Stimulated activated CD8-positive, alpha-beta memory T cell treated with anti-CD3 and anti-CD28 coated beads, Interleukin-12 subunit alpha, Interleukin-12 subunit beta, amount 100 ng/mL, for 4 hours (primary cell): ENCODE results near the gene TBCEL.
"Not testable (repeated sequence)": the region's sequence is repeated elsewhere in the genome, so short reads cannot be mapped to it uniquely, and the experiment has no call there.

ENCODE experiments used
- DNase-seq: peaks from one replicate; pipeline ENCODE4 v3.0.0-alpha.2; 2020; ENCODE audit warnings: low read depth

TBCEL gene

DNA sequence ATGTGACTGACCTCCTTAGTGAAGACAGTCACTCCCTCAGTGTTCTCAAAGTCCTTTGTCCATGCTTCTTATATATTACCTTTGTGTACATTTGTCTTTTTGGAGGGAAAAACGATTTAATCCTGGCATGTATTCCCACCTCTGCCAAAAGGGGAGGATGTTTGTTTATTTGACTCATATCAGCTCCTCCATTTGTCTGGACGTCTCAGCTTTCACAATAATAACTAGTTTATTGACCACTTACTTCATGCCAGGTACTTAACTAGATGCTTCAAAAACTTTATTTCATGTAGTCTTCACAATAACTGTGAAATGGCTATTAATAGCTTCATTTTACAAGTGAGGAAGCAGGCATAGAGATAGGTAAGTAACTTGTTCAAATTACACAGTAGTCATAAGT is 5.3 kb downstream of the TBCEL start:
- DNase-seq: no peak

- DNase-seq: no peak
Observed at GRCh38 chr11:121029813-121030445, 6.0 kb downstream of the TBCEL start.

DNA sequence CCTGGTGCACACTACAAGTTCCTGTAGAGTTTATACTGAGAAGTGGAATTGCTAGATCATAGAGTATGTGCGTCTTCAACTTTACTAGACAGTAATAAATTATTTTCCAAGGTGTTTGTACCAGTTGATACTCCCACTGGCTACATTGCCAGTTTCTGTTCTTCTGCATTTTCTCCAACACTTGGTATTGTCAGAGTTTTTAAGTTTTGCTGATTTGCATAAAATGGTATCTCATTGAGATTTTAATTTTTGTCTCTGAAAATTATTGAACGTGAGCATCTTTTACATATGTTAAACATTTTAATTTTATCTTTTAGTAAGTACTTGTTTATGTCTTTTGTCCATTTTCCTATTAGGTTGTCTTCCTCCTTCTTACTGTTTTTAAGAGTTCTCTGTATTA is 7.3 kb downstream of the TBCEL start:
- DNase-seq: no peak

- not testable (repeated sequence) for DNase-seq
Observed at GRCh38 chr11:121031648-121032047, 7.7 kb downstream of the TBCEL start.

DNA sequence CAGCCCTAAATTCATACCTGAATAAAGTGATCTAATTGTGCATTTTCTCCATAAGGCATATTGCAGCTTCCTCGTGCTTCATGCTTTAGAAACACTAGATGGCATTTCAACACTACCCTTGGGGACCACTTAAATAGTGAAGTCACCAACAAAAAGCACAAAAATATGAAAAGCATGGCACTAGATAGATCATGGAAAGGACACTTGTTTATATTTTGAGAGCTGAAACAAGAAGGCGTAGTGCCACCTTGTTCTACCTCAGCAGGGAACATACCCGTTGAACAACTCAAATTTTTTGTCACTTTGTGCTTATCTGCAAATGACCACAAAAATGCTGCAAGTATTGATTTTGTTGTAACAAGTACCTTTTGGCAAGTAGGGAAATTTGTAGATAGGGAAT is 8.6 kb downstream of the TBCEL start:
- no peak for DNase-seq

GRCh38 chr11:121033635-121034034 is 9.7 kb downstream of the TBCEL start:
- no peak for DNase-seq

DNA sequence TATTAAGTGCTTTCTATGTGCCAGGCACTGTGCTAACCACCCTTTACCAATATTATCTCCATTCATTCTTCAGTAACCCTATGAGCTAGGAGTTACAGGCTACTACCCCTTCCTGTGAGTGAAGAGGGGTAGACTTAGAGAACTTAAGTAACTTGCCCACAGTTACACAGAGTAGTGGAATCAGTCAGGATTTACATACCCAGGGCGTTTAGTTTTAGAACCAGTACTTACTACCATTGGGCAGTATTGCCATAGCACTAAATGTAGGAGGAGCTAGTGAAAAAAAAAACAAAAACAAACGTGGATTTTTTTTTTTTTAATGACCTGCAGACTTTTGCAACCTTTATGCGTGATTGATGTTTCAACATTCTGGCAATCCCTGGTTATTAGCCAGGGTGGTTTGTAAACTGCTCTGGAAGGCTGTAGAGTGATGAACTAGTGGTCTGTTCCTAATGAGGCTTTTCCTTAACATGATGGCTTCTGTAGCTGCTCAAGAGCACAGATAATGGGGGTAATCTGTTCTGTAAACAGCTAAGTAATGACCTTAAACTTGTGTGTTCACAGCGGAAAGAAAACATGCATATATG is 11.4 kb downstream of the TBCEL start:
- no peak for DNase-seq

DNA sequence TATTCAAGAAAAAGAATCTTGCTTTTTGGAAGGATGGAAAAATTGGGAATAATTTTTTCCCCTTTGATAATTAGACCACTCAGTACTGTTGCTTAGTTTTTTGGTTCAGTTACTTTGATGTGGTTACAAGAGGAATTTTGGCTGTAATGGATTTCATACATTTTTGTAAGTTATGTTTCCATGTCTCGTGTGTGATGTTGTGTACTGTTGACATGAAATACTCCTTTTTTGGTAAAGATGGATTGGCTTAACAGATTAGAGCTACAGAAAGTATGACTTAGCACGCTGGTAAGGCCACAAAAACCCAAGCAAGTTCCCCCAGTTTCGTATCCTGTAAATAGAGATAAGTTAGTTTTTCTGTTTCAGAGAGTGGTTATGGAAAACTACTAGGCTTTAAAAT is 11.9 kb downstream of the TBCEL start:
- no peak for DNase-seq

GRCh38 chr11:121037016-121037415 is 13.1 kb downstream of the TBCEL start:
- no peak for DNase-seq

DNA sequence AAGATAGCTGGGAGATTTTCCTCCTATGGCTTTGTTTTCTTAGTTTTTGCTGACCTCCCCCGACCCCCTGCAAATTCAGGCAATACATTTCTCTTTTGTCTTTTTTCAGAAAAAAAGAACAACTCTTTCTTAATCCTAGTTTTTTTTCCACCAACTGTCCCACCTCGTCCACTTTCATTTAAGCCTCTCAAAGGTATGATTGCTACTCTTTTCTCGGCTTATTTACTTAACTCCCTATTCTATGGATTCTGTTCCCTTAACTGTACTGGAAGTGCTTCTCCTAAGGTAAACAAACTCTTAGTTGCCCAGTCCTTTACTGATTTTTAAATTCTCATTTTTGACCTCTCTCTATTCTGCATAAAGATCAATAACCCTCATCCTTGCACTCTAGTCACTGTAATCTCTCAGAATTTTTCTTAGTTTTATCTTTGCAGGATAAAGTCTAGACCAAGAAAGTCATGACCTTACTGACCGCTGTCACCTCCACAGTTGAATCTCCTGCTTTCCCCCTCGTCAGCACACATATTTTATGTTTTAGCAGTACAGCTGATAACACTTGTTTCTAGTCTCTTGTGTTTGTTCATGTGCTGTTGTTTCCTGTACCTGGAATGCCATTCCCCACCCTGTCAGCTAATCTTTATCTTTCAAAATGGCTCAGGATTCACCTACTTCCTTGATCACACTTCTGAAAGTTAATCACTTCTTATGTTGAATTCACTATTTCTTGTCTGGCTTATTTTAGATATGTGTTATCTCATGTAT is 14.9 kb downstream of the TBCEL start:
- no peak for DNase-seq

DNA sequence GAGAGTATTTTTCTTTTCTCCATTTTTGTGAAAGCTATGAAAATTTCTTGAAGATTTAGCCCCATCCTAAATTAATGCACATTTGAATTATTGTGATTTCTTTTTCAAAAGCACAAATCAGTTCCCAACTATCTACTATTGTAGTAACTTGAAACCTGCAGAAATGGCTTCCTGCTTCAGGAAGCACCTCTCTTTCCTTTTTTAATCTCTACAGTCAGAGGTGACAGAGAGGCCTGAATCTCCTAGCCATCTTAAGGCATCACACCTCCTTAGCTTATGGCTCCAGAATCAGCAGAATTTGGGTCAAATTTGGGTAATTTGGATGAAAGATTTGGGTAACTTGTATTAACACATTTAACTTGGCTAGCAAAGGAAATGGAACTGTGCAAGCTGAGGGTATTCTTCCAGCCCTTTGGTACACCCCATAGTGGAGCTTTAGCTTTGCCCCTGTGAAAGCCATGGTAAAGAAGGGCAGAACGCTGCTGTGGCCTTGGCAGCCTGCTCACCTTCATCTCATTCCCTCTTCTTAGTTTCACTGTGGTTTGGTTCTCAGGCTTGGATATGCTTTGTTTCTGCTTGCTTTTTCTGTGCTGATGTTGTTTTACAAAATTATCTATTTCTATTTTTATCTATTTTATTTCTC is 16.2 kb downstream of the TBCEL start:
- no peak for DNase-seq

DNA sequence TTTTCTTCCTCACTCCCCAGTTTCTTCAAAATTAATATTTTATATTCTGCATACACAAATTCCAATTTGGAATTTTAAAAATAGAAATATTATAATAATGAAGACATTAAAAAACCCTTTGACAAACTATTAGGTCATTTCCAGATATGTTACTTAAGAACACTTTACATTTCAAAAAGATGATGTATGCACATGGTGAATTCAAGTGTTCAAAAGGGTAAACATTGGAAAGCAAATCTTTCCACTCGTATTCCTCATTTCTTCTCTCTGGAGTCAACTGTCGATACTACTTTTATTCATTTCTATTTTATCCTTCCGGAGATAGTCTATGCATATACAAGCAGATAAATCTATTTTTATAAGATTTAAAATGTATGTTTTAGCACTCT is 16.7 kb downstream of the TBCEL start:
- DNase-seq: no peak

DNA sequence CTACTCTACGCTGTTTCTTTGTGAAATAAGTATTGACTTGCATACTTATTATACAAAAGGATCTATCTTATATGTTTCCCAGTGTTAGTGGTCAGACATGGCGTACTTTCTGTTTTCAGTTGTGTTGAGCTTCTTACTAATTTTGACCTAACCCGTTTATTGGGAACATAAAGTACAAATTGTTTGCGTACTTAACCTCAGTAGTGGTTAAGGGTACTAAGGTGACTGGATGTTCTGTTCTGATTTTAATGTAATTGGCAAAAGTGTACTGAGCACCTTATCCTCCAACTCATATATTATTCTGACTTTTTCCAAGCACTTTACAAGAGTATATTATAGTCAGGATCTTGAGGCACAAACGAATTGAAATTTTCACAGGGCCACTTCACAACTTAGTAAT is 17.2 kb downstream of the TBCEL start:
- DNase-seq: no peak

DNA sequence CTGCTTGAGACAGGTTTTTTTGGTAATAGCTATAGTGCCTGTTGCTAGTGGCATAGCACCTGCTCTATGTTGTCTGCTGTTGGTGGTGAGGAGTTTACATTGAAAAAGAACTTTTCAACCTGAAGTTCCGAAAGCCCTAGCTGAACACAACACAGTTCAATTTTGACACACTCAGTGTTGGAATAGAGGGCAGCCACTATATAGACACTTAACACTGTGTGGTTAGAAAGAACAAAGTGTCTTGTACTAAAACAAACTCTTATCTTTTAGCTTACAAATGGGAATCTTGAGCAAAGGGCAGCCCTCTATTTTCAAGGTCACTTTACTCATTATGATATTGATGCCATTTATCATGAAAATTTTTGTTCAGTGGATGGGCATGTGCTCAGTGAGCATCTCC is 18.4 kb downstream of the TBCEL start:
- no peak for DNase-seq

GRCh38 chr11:121047926-121048325 is 24.0 kb downstream of the TBCEL start:
- DNase-seq: no peak

GRCh38 chr11:121048464-121049233 is 24.7 kb downstream of the TBCEL start:
- no peak for DNase-seq

GRCh38 chr11:121053244-121053643 is 29.3 kb downstream of the TBCEL start:
- no peak for DNase-seq

- DNase-seq: no peak
Observed at GRCh38 chr11:121054266-121054665, 30.4 kb downstream of the TBCEL start.

DNA sequence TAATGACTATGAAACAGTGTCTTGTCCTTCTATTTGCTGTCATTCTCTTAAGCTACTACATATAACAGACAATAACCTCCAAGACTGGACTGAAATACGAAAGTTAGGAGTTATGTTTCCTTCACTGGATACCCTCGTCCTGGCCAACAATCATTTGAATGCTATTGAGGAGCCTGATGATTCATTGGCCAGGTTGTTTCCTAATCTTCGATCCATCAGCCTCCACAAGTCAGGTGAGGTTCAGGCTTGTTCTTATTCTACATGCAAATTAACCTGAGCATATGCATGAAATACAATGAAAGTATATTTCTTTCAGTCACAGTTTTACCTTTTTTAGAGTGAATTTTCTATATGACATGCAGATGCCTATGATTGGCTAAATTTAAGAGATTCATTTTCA is 31.2 kb downstream of the TBCEL start:
- DNase-seq: no peak

- no peak for DNase-seq
Observed at GRCh38 chr11:121057922-121058321, 34.0 kb downstream of the TBCEL start.

DNA sequence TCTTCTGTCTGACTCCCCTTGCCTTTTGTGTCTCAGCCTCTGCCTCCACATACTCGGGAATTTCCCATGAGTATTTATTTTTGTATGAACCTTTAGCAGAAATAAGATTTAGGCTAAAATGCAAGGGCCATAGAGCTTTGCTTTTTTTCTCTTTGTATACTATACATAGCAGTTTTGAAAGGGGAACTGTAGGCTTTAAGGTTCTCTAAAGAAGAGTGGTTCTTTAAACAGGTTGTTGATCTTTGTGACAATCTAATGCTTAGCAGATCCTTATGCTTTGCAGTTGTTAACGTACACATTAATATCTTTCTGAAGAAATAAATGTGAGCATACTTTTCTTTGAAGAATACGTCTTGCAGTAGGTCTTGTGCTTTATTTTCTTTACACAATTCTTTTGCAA is 35.0 kb downstream of the TBCEL start:
- no peak for DNase-seq

DNA sequence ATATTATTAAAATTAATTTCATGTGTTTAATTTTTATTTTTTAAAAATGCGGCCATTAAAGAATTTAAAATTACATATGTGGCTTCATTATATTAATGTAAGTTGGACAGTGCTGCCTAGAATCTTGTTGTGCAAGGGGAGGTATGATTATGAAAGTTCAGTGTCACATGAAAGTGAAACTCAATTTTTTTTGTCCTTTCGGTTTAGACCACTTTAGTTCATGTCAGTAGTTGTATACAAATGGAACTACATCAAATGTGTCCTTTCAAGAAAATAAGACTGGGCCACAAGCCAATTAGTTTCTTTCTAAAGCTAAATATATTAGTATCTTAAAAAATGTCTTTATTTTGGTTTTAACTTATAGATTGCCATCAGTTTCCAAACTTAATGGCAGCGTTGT is 35.7 kb downstream of the TBCEL start:
- DNase-seq: no peak
